ENCODE results near the gene SKA3. TPM values are rescaled to one million over a fixed set of nuclear protein-coding genes. Genes with fewer than 3 reads are reported as not detected.

Gene SKA3
- total and polyA plus RNA-seq, 2 of the 13 experiments (the other 11 are each of a cell fraction or from before 2014, with no cell fraction given), result 7.2 to 10.8 TPM

GRCh38 chr13:21225082-21225481 is 48.7 kb upstream of the SKA3 start (continued):
- TF ChIP-seq SOX6 (IDR thresholded peaks at IDR 0.05) (no peak), SOX6 (CRISPR knock-in tag; IDR thresholded peaks at IDR 0.05) (peak; percentile 51; the same call in 1 of the 2 replicates), UBTF (CRISPR knock-in tag; IDR thresholded peaks at IDR 0.05) (no peak), SMAD3 (CRISPR knock-in tag; IDR thresholded peaks at IDR 0.05) (no peak), ZNF33B (CRISPR knock-in tag; IDR thresholded peaks at IDR 0.05) (no peak), AKNA (CRISPR knock-in tag; IDR thresholded peaks at IDR 0.05; ENCODE audit: borderline replicate concordance) (no peak), PHF8 (CRISPR knock-in tag; IDR thresholded peaks at IDR 0.05) (no peak), ZKSCAN8 (CRISPR knock-in tag; IDR thresholded peaks at IDR 0.05; ENCODE audit: borderline replicate concordance) (no peak), ZNF775 (CRISPR knock-in tag; IDR thresholded peaks at IDR 0.05; ENCODE audit: borderline replicate concordance) (no peak)
- TF ChIP-seq, protein P1, sequence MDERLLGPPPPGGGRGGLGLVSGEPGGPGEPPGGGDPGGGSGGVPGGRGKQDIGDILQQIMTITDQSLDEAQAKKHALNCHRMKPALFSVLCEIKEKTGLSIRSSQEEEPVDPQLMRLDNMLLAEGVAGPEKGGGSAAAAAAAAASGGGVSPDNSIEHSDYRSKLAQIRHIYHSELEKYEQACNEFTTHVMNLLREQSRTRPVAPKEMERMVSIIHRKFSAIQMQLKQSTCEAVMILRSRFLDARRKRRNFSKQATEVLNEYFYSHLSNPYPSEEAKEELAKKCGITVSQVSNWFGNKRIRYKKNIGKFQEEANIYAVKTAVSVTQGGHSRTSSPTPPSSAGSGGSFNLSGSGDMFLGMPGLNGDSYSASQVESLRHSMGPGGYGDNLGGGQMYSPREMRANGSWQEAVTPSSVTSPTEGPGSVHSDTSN (CRISPR knock-in tag; IDR thresholded peaks at IDR 0.05), result no peak
- TF ChIP-seq, protein P2, sequence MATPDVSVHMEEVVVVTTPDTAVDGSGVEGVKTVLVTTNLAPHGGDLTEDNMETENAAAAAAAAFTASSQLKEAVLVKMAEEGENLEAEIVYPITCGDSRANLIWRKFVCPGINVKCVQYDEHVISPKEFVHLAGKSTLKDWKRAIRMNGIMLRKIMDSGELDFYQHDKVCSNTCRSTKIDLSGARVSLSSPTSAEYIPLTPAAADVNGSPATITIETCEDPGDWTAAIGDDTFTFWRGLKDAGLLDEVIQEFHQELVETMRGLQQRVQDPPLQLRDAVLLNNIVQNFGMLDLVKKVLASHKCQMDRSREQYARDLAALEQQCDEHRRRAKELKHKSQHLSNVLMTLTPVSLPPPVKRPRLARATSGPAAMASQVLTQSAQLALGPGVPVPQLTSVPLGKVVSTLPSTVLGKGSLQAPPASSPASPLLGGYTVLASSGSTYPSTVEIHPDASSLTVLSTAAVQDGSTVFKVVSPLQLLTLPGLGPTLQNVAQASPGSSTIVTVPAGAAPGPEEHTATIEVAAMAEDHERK (CRISPR knock-in tag; IDR thresholded peaks at IDR 0.05; ENCODE audit: low read depth), result no peak
- TF ChIP-seq, protein P3, sequence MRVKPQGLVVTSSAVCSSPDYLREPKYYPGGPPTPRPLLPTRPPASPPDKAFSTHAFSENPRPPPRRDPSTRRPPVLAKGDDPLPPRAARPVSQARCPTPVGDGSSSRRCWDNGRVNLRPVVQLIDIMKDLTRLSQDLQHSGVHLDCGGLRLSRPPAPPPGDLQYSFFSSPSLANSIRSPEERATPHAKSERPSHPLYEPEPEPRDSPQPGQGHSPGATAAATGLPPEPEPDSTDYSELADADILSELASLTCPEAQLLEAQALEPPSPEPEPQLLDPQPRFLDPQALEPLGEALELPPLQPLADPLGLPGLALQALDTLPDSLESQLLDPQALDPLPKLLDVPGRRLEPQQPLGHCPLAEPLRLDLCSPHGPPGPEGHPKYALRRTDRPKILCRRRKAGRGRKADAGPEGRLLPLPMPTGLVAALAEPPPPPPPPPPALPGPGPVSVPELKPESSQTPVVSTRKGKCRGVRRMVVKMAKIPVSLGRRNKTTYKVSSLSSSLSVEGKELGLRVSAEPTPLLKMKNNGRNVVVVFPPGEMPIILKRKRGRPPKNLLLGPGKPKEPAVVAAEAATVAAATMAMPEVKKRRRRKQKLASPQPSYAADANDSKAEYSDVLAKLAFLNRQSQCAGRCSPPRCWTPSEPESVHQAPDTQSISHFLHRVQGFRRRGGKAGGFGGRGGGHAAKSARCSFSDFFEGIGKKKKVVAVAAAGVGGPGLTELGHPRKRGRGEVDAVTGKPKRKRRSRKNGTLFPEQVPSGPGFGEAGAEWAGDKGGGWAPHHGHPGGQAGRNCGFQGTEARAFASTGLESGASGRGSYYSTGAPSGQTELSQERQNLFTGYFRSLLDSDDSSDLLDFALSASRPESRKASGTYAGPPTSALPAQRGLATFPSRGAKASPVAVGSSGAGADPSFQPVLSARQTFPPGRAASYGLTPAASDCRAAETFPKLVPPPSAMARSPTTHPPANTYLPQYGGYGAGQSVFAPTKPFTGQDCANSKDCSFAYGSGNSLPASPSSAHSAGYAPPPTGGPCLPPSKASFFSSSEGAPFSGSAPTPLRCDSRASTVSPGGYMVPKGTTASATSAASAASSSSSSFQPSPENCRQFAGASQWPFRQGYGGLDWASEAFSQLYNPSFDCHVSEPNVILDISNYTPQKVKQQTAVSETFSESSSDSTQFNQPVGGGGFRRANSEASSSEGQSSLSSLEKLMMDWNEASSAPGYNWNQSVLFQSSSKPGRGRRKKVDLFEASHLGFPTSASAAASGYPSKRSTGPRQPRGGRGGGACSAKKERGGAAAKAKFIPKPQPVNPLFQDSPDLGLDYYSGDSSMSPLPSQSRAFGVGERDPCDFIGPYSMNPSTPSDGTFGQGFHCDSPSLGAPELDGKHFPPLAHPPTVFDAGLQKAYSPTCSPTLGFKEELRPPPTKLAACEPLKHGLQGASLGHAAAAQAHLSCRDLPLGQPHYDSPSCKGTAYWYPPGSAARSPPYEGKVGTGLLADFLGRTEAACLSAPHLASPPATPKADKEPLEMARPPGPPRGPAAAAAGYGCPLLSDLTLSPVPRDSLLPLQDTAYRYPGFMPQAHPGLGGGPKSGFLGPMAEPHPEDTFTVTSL (CRISPR knock-in tag; IDR thresholded peaks at IDR 0.05; ENCODE audit: borderline replicate concordance), result no peak
